GM18511 (cell line): Measurements from ENCODE around the gene ATP13A2.

Source experiments
- ATAC-seq: cut with Tn5 transposase; IDR thresholded peaks from one replicate; pipeline ENCODE4 v1.9.1; 2021; ENCODE audit warnings: mild to moderate bottlenecking, moderate library complexity; ENCODE audit not compliant: unreplicated experiment

Gene ATP13A2

GRCh38 chr1:17011439-17012307 is at the start of gene ATP13A2:
Gene ATP13A2, minus strand, starts transcription at chr1:17011928. Its CDS starts 190 bp downstream, at chr1:17011738.
- ATAC-seq, result peak; percentile 93

GRCh38 chr1:17061486-17061885 is 49.8 kb upstream of the ATP13A2 start:
- no peak for ATAC-seq

GRCh38 chr1:17060306-17060749 is 48.6 kb upstream of the ATP13A2 start:
- no peak for ATAC-seq

GRCh38 chr1:17059391-17060305 is 47.9 kb upstream of the ATP13A2 start:
- ATAC-seq, result no peak

GRCh38 chr1:17056551-17056950 is 44.8 kb upstream of the ATP13A2 start:
- ATAC-seq, result no peak

- ATAC-seq, result no peak
These were observed 44.1 kb upstream of the ATP13A2 start for GRCh38 chr1:17055801-17056200.

GRCh38 chr1:17053685-17054410 is 42.1 kb upstream of the ATP13A2 start, which contains the start of gene SDHB:
Gene SDHB, minus strand, starts transcription at chr1:17054032. Its CDS starts 13 bp downstream, at chr1:17054019.
- peak; percentile 97 for ATAC-seq

GRCh38 chr1:17053086-17053684 is 41.5 kb upstream of the ATP13A2 start:
- ATAC-seq, result no peak

GRCh38 chr1:17052641-17053040 is 40.9 kb upstream of the ATP13A2 start:
- ATAC-seq, result no peak

- ATAC-seq, result no peak
These were observed 40.3 kb upstream of the ATP13A2 start for GRCh38 chr1:17052038-17052437.

- ATAC-seq, result no peak
These were observed 36.2 kb upstream of the ATP13A2 start for GRCh38 chr1:17047924-17048323.

GRCh38 chr1:17046334-17046657 is 34.6 kb upstream of the ATP13A2 start:
- ATAC-seq, result no peak

GRCh38 chr1:17045634-17046333 is 34.1 kb upstream of the ATP13A2 start:
- no peak for ATAC-seq

GRCh38 chr1:17045150-17045549 is 33.4 kb upstream of the ATP13A2 start:
- ATAC-seq, result no peak

- ATAC-seq, result no peak
These were observed 31.9 kb upstream of the ATP13A2 start for GRCh38 chr1:17043676-17044075.

- ATAC-seq, result no peak
These were observed 28.4 kb upstream of the ATP13A2 start for GRCh38 chr1:17040135-17040534.

GRCh38 chr1:17039522-17039921 is 27.8 kb upstream of the ATP13A2 start:
- ATAC-seq, result no peak

- ATAC-seq, result no peak
These were observed 21.8 kb upstream of the ATP13A2 start for GRCh38 chr1:17033481-17033880.

GRCh38 chr1:17032741-17033140 is 21.0 kb upstream of the ATP13A2 start:
- ATAC-seq, result no peak

- no peak for ATAC-seq
These were observed 19.7 kb upstream of the ATP13A2 start for GRCh38 chr1:17031436-17031835.
